HepG2 (cell line): ENCODE measurements around the gene FERMT2. TPM values are rescaled to one million over a fixed set of nuclear protein-coding genes. Genes with fewer than 3 reads are reported as not detected.

Source experiments
- FOXA1 ChIP-seq, 2 experiments: fragments of 450-650 bp in 1 of 2; sonication (generic) in 1 of 2; formaldehyde crosslinking in 1 of 2; IDR thresholded peaks; 2 replicates each; pipeline versions ENCODE4 v1.4.0 to v1.6.1; 2016 to 2020; ENCODE audit warnings: missing genetic modification reagents in 1 of 2
- NKX3-1 ChIP-seq: sonication (generic); formaldehyde crosslinking; IDR thresholded peaks from 2 replicates; pipeline ENCODE4 v1.5.0; 2020; ENCODE audit warnings: missing genetic modification reagents
- SUZ12 ChIP-seq: fragments of 150-350 bp; IDR thresholded peaks from 2 replicates; pipeline ENCODE4 v1.6.1; 2014; ENCODE audit warnings: low read depth, low read length
- ZNF496 ChIP-seq: sonication (generic); formaldehyde crosslinking; IDR thresholded peaks from 2 replicates; pipeline ENCODE4 v1.8.1; 2023; ENCODE audit warnings: mild to moderate bottlenecking, moderate library complexity, missing genetic modification reagents; ENCODE audit not compliant: insufficient replicate concordance
- ZNF709 ChIP-seq: sonication (generic); formaldehyde crosslinking; IDR thresholded peaks from 2 replicates; pipeline ENCODE4 v1.5.0; 2020; ENCODE audit warnings: mild to moderate bottlenecking, missing genetic modification reagents
- polyA plus RNA-seq, 8 experiments: library from polyadenylated mRNA; depleted of rRNA in 3 of 8; stranded (reverse) in 7 of 8; unstranded in 1 of 8; fragments of >200 nt; fragmentation: Illumina TruSeq in 4 of 8; extraction: Trizol in 4 of 8; gene quantifications; 2 replicates each; pipeline versions ENCODE4 v1.2.1 to v1.2.3, GENCODE V29; 2011 to 2016; ENCODE audit warnings: low read depth in 4 of 8, missing spikeins in 1 of 8, mixed read lengths in 1 of 8; ENCODE audit not compliant: insufficient read depth in 1 of 8
- total RNA-seq, 5 experiments: library from RNA; depleted of rRNA; stranded (reverse); fragments of >200 nt; fragmentation: Illumina TruSeq; extraction: Trizol; gene quantifications; 2 replicates each; pipeline ENCODE4 v1.2.3, GENCODE V29; 2016; ENCODE audit warnings: low read depth in 1 of 5
- TF ChIP-seq, protein P1 (sequence below): sonication (generic); IDR thresholded peaks from 2 replicates; pipeline ENCODE4 v1.6.1; 2016; ENCODE audit warnings: low read depth, borderline replicate concordance
- TF ChIP-seq, protein P2 (sequence below): sonication (generic); formaldehyde crosslinking; IDR thresholded peaks from 2 replicates; pipeline ENCODE4 v1.5.0; 2020; ENCODE audit warnings: mild to moderate bottlenecking, missing genetic modification reagents
- TF ChIP-seq, protein P3 (sequence below): sonication (generic); formaldehyde crosslinking; conservative IDR thresholded peaks from 2 replicates; pipeline ENCODE4 v1.4.0; 2020; ENCODE audit warnings: mild to moderate bottlenecking, missing genetic modification reagents, moderate library complexity
- TF ChIP-seq, protein P4 (sequence below): sonication (generic); formaldehyde crosslinking; IDR thresholded peaks from 2 replicates; pipeline ENCODE4 v1.4.0; 2020; ENCODE audit warnings: missing genetic modification reagents
- TF ChIP-seq, protein P5 (sequence below): sonication (generic); formaldehyde crosslinking; IDR thresholded peaks from 2 replicates; pipeline ENCODE4 v1.8.1; 2023; ENCODE audit warnings: mild to moderate bottlenecking, missing genetic modification reagents
- TF ChIP-seq, protein P6 (sequence below): sonication (generic); formaldehyde crosslinking; IDR thresholded peaks from 2 replicates; pipeline ENCODE4 v1.8.0; 2022; ENCODE audit warnings: missing genetic modification reagents, mild to moderate bottlenecking, borderline replicate concordance
- TF ChIP-seq, protein P7 (sequence below): IDR thresholded peaks from 2 replicates; pipeline ENCODE4 v1.6.1; 2016; ENCODE audit warnings: control low read depth
- TF ChIP-seq, protein P8 (sequence below): sonication (generic); formaldehyde crosslinking; IDR thresholded peaks from 2 replicates; pipeline ENCODE4 v1.4.0; 2020; ENCODE audit warnings: mild to moderate bottlenecking, missing genetic modification reagents, borderline replicate concordance

FERMT2 gene
- total and polyA plus RNA-seq, 2 of the 13 experiments (the other 11 are each of a cell fraction or from before 2014, with no cell fraction given) = 36.2 to 60.4 TPM

DNA sequence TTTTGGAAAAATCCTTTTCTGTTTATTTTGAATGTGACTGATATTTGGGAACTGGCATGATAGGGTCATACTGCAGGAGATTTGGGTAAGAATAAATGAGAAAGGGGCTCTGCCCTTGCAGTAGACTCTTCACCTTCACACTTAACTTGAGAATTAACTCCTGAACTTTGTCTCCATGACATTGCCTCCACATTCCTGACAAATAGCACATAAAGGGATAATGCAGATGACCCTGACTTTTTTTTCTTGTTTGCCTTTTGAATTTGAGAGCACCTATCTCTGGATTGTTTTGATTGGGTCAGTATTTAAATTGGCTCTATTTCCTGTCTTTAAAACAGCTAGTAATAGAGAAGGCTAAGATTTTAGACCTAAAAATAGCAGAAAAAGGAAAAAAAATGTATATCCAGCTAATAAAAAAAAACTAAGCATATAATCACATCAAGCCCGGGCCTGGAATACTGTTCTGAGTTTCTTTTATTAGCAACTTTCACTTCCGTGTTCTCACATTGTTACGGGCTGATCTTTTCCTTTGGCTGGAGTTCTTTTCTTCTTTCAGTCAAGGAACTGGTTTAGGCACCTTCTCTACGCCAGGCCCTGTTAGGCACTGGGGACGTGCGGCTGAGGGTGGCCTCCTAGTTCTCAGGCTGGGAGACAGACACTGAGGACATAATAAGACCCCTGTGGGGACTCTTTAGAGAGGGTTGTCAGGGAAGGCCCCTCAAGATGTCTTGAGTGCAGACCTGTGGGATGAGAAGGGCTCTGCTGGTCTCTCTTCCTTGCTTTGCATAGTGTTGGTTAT, 106.4 kb downstream of the FERMT2 start (continued):
- TF ChIP-seq NKX3-1 (CRISPR knock-in tag) = no peak
- TF ChIP-seq, protein P1, sequence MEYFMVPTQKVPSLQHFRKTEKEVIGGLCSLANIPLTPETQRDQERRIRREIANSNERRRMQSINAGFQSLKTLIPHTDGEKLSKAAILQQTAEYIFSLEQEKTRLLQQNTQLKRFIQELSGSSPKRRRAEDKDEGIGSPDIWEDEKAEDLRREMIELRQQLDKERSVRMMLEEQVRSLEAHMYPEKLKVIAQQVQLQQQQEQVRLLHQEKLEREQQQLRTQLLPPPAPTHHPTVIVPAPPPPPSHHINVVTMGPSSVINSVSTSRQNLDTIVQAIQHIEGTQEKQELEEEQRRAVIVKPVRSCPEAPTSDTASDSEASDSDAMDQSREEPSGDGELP = no peak
- TF ChIP-seq, protein P2, sequence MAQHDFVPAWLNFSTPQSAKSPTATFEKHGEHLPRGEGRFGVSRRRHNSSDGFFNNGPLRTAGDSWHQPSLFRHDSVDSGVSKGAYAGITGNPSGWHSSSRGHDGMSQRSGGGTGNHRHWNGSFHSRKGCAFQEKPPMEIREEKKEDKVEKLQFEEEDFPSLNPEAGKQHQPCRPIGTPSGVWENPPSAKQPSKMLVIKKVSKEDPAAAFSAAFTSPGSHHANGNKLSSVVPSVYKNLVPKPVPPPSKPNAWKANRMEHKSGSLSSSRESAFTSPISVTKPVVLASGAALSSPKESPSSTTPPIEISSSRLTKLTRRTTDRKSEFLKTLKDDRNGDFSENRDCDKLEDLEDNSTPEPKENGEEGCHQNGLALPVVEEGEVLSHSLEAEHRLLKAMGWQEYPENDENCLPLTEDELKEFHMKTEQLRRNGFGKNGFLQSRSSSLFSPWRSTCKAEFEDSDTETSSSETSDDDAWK = no peak
- TF ChIP-seq, protein P3, sequence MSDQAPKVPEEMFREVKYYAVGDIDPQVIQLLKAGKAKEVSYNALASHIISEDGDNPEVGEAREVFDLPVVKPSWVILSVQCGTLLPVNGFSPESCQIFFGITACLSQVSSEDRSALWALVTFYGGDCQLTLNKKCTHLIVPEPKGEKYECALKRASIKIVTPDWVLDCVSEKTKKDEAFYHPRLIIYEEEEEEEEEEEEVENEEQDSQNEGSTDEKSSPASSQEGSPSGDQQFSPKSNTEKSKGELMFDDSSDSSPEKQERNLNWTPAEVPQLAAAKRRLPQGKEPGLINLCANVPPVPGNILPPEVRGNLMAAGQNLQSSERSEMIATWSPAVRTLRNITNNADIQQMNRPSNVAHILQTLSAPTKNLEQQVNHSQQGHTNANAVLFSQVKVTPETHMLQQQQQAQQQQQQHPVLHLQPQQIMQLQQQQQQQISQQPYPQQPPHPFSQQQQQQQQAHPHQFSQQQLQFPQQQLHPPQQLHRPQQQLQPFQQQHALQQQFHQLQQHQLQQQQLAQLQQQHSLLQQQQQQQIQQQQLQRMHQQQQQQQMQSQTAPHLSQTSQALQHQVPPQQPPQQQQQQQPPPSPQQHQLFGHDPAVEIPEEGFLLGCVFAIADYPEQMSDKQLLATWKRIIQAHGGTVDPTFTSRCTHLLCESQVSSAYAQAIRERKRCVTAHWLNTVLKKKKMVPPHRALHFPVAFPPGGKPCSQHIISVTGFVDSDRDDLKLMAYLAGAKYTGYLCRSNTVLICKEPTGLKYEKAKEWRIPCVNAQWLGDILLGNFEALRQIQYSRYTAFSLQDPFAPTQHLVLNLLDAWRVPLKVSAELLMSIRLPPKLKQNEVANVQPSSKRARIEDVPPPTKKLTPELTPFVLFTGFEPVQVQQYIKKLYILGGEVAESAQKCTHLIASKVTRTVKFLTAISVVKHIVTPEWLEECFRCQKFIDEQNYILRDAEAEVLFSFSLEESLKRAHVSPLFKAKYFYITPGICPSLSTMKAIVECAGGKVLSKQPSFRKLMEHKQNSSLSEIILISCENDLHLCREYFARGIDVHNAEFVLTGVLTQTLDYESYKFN (CRISPR knock-in tag) = peak; percentile 87
- TF ChIP-seq, protein P4, sequence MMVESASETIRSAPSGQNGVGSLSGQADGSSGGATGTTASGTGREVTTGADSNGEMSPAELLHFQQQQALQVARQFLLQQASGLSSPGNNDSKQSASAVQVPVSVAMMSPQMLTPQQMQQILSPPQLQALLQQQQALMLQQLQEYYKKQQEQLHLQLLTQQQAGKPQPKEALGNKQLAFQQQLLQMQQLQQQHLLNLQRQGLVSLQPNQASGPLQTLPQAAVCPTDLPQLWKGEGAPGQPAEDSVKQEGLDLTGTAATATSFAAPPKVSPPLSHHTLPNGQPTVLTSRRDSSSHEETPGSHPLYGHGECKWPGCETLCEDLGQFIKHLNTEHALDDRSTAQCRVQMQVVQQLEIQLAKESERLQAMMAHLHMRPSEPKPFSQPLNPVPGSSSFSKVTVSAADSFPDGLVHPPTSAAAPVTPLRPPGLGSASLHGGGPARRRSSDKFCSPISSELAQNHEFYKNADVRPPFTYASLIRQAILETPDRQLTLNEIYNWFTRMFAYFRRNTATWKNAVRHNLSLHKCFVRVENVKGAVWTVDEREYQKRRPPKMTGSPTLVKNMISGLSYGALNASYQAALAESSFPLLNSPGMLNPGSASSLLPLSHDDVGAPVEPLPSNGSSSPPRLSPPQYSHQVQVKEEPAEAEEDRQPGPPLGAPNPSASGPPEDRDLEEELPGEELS = peak; percentile 73
- TF ChIP-seq, protein P5, sequence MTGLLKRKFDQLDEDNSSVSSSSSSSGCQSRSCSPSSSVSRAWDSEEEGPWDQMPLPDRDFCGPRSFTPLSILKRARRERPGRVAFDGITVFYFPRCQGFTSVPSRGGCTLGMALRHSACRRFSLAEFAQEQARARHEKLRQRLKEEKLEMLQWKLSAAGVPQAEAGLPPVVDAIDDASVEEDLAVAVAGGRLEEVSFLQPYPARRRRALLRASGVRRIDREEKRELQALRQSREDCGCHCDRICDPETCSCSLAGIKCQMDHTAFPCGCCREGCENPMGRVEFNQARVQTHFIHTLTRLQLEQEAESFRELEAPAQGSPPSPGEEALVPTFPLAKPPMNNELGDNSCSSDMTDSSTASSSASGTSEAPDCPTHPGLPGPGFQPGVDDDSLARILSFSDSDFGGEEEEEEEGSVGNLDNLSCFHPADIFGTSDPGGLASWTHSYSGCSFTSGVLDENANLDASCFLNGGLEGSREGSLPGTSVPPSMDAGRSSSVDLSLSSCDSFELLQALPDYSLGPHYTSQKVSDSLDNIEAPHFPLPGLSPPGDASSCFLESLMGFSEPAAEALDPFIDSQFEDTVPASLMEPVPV (CRISPR knock-in tag) = no peak
- TF ChIP-seq ZNF496 = no peak
- TF ChIP-seq ZNF709 (CRISPR knock-in tag) = no peak
- TF ChIP-seq SUZ12 = no peak
- TF ChIP-seq, protein P6, sequence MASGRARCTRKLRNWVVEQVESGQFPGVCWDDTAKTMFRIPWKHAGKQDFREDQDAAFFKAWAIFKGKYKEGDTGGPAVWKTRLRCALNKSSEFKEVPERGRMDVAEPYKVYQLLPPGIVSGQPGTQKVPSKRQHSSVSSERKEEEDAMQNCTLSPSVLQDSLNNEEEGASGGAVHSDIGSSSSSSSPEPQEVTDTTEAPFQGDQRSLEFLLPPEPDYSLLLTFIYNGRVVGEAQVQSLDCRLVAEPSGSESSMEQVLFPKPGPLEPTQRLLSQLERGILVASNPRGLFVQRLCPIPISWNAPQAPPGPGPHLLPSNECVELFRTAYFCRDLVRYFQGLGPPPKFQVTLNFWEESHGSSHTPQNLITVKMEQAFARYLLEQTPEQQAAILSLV = no peak
- TF ChIP-seq, protein P7, sequence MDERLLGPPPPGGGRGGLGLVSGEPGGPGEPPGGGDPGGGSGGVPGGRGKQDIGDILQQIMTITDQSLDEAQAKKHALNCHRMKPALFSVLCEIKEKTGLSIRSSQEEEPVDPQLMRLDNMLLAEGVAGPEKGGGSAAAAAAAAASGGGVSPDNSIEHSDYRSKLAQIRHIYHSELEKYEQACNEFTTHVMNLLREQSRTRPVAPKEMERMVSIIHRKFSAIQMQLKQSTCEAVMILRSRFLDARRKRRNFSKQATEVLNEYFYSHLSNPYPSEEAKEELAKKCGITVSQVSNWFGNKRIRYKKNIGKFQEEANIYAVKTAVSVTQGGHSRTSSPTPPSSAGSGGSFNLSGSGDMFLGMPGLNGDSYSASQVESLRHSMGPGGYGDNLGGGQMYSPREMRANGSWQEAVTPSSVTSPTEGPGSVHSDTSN (CRISPR knock-in tag) = no peak
- no peak for TF ChIP-seq FOXA1 (IDR thresholded peaks at IDR 0.05)
- TF ChIP-seq FOXA1 (CRISPR knock-in tag; IDR thresholded peaks at IDR 0.05) = 0 out of 2 replicates have a peak, but pooled peaks have one; percentile 6
- TF ChIP-seq, protein P8, sequence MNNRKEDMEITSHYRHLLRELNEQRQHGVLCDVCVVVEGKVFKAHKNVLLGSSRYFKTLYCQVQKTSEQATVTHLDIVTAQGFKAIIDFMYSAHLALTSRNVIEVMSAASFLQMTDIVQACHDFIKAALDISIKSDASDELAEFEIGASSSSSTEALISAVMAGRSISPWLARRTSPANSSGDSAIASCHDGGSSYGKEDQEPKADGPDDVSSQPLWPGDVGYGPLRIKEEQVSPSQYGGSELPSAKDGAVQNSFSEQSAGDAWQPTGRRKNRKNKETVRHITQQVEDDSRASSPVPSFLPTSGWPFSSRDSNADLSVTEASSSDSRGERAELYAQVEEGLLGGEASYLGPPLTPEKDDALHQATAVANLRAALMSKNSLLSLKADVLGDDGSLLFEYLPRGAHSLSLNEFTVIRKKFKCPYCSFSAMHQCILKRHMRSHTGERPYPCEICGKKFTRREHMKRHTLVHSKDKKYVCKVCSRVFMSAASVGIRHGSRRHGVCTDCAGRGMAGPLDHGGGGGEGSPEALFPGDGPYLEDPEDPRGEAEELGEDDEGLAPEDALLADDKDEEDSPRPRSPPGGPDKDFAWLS (CRISPR knock-in tag) = no peak
